HAP-1 (cell line): ENCODE measurements around the gene HEMK1.

Experiments used
- DNase-seq, 2 experiments: peaks; one replicate each; pipeline ENCODE4 v3.0.0-alpha.2; 2016 to 2020; ENCODE audit warnings: low spot score in 2 of 2
- H3K27me3 ChIP-seq: fragments of 250-450 bp; sonication (Bioruptor Pico); 2 replicates; pipeline ENCODE4 v1.5.1; 2020; ENCODE audit warnings: low read depth, mild to moderate bottlenecking, moderate library complexity
- H3K36me3 ChIP-seq: fragments of 250-450 bp; sonication (Bioruptor Pico); replicated peaks from 2 replicates; pipeline ENCODE4 v1.5.1; 2020; ENCODE audit warnings: mild to moderate bottlenecking
- H3K4me1 ChIP-seq: fragments of 250-450 bp; sonication (Bioruptor Pico); 2 replicates; pipeline ENCODE4 v1.5.1; 2020; ENCODE audit warnings: mild to moderate bottlenecking
- H3K4me3 ChIP-seq: fragments of 250-450 bp; sonication (Bioruptor Pico); 2 replicates; pipeline ENCODE4 v1.5.1; 2020; ENCODE audit warnings: mild to moderate bottlenecking, moderate library complexity
- H3K9me3 ChIP-seq: fragments of 250-450 bp; sonication (Bioruptor Pico); 2 replicates; pipeline ENCODE4 v1.5.1; 2020; ENCODE audit warnings: mild to moderate bottlenecking, moderate library complexity
- in situ Hi-C: fragments of 300-500 bp; cut with MboI; formaldehyde crosslinking; loops from 3 replicates; pipeline ENCODE4 v1.14.3; 2020; ENCODE audit warnings: low sequenced_read_pairs, inconsistent platforms, mixed read lengths

HEMK1 gene

GRCh38 chr3:50588759-50589433 is 19.6 kb downstream of the HEMK1 start:
- Histone ChIP-seq H3K36me3 (peaks cover under 1% of the 10 kb centered on the region; the same call in 1 of the 2 replicates), H3K9me3 (no peaks in the 10 kb centered on the region), H3K27me3 (no peaks in the 10 kb centered on the region), H3K4me3 (no peak overlapping the region), H3K4me1 (no peaks in the 10 kb centered on the region)
- in situ Hi-C loops: no loop called here
- no peak for DNase-seq

- H3K4me3 ChIP-seq: no peak overlapping the region
- no peaks in the 10 kb centered on the region for H3K4me1 ChIP-seq
- no peak for DNase-seq
- in situ Hi-C loops: no loop called here
- H3K9me3 ChIP-seq: no peaks in the 10 kb centered on the region
- no peaks in the 10 kb centered on the region for H3K36me3 ChIP-seq
- H3K27me3 ChIP-seq: no peaks in the 10 kb centered on the region
Observed at GRCh38 chr3:50591196-50591741, 21.9 kb downstream of the HEMK1 start.

GRCh38 chr3:50592568-50592967 is 23.2 kb downstream of the HEMK1 start:
- Histone ChIP-seq H3K27me3 (no peaks in the 10 kb centered on the region), H3K4me1 (no peaks in the 10 kb centered on the region), H3K9me3 (no peaks in the 10 kb centered on the region), H3K36me3 (no peaks in the 10 kb centered on the region), H3K4me3 (no peak overlapping the region)
- DNase-seq: no peak
- in situ Hi-C loops: no loop called here

GRCh38 chr3:50594253-50594785 is 25.0 kb downstream of the HEMK1 start:
- no peaks in the 10 kb centered on the region for H3K9me3 ChIP-seq
- H3K27me3 ChIP-seq: no peaks in the 10 kb centered on the region
- in situ Hi-C loops: no loop called here
- H3K4me3 ChIP-seq: no peak overlapping the region
- H3K36me3 ChIP-seq: no peaks in the 10 kb centered on the region
- H3K4me1 ChIP-seq: no peaks in the 10 kb centered on the region
- DNase-seq: no peak

GRCh38 chr3:50599115-50599715 is 29.9 kb downstream of the HEMK1 start:
- DNase-seq: no peak
- Histone ChIP-seq H3K9me3 (no peaks in the 10 kb centered on the region), H3K27me3 (no peaks in the 10 kb centered on the region), H3K36me3 (no peaks in the 10 kb centered on the region), H3K4me3 (no peak overlapping the region), H3K4me1 (no peaks in the 10 kb centered on the region)
- in situ Hi-C loops: no loop called here

GRCh38 chr3:50599716-50600118 is 30.4 kb downstream of the HEMK1 start:
- H3K27me3 ChIP-seq: no peaks in the 10 kb centered on the region
- no peak for DNase-seq
- no peaks in the 10 kb centered on the region for H3K36me3 ChIP-seq
- in situ Hi-C loops: no loop called here
- no peaks in the 10 kb centered on the region for H3K4me1 ChIP-seq
- no peak overlapping the region for H3K4me3 ChIP-seq
- H3K9me3 ChIP-seq: no peaks in the 10 kb centered on the region

- no peaks in the 10 kb centered on the region for H3K27me3 ChIP-seq
- H3K4me1 ChIP-seq: no peaks in the 10 kb centered on the region
- no peak overlapping the region for H3K4me3 ChIP-seq
- DNase-seq: no peak
- in situ Hi-C loops: no loop called here
- H3K36me3 ChIP-seq: no peaks in the 10 kb centered on the region
- no peaks in the 10 kb centered on the region for H3K9me3 ChIP-seq
Observed at GRCh38 chr3:50600141-50600753, 30.9 kb downstream of the HEMK1 start.

- DNase-seq: peak in 1 of 2 experiments; percentile 55
- in situ Hi-C loops: no loop called here
- no peaks in the 10 kb centered on the region for H3K4me1 ChIP-seq
- peaks cover 4% of the 10 kb centered on the region; the same call in 1 of the 2 replicates for H3K36me3 ChIP-seq
- no peaks in the 10 kb centered on the region for H3K9me3 ChIP-seq
- H3K27me3 ChIP-seq: no peaks in the 10 kb centered on the region
- no peak overlapping the region for H3K4me3 ChIP-seq
Observed at GRCh38 chr3:50600841-50601591, 31.7 kb downstream of the HEMK1 start.

- Histone ChIP-seq H3K36me3 (peaks cover 4% of the 10 kb centered on the region; the same call in 1 of the 2 replicates), H3K4me3 (no peak overlapping the region), H3K27me3 (no peaks in the 10 kb centered on the region), H3K4me1 (no peaks in the 10 kb centered on the region), H3K9me3 (no peaks in the 10 kb centered on the region)
- no peak for DNase-seq
- in situ Hi-C loops: no loop called here
Observed at GRCh38 chr3:50602595-50603191, 33.4 kb downstream of the HEMK1 start.

GRCh38 chr3:50603261-50604109 is 34.2 kb downstream of the HEMK1 start:
- H3K4me3 ChIP-seq: no peak overlapping the region

GRCh38 chr3:50604110-50604621 is 34.8 kb downstream of the HEMK1 start:
- no peak for DNase-seq
- in situ Hi-C loops: no loop called here
- Histone ChIP-seq H3K9me3 (no peaks in the 10 kb centered on the region), H3K36me3 (peaks cover 4% of the 10 kb centered on the region; the same call in 1 of the 2 replicates), H3K27me3 (no peaks in the 10 kb centered on the region), H3K4me3 (no peak overlapping the region), H3K4me1 (no peaks in the 10 kb centered on the region)

More at GRCh38 chr3:50603261-50604109, 34.2 kb downstream of the HEMK1 start:
- Histone ChIP-seq H3K27me3 (no peaks in the 10 kb centered on the region), H3K36me3 (peaks cover 4% of the 10 kb centered on the region; the same call in 1 of the 2 replicates), H3K4me1 (no peaks in the 10 kb centered on the region), H3K9me3 (no peaks in the 10 kb centered on the region)
- no peak for DNase-seq
- in situ Hi-C loops: no loop called here
